ENCODE data around the gene VPS13C. TPM values are rescaled to one million over a fixed set of nuclear protein-coding genes. Genes with fewer than 3 reads are reported as not detected.

The VPS13C gene
- total RNA-seq, 1 donor from 2014 or later, result 33.6 TPM

DNA sequence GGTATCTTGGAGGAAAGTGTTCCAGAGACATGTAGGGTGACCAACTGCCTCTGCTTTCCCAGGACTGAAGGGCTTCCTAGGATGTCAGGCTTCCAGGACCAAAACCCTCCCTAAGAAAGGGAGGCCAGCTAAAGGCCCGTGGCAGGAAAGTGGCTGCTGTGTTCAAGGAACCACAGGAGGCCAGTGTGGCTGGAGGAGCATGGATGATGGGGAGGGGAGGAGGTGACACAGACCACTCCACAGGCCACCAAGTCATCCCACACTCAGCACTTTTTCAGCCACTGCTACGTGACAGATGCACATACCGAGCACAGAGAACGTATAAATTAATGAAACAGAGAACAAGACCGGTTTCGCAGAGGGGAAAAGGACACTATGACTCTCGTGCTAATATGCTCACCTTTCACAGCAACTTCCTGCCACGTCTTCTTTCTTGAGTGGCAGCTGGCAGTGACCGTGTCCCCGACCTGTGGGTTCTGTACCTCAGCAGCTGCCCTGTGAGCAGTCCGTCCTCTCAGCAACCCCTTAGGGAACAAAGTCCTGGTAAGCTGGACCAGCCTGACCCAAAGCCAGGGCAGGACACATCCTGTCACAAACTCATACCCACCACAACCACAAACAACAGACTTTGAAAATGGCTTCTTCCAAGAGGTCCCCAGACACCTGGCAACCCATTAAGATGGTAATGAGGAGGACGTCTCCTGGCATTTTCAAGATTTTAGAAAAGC, 244.7 kb downstream of the VPS13C start:
- TF ChIP-seq, protein P1, sequence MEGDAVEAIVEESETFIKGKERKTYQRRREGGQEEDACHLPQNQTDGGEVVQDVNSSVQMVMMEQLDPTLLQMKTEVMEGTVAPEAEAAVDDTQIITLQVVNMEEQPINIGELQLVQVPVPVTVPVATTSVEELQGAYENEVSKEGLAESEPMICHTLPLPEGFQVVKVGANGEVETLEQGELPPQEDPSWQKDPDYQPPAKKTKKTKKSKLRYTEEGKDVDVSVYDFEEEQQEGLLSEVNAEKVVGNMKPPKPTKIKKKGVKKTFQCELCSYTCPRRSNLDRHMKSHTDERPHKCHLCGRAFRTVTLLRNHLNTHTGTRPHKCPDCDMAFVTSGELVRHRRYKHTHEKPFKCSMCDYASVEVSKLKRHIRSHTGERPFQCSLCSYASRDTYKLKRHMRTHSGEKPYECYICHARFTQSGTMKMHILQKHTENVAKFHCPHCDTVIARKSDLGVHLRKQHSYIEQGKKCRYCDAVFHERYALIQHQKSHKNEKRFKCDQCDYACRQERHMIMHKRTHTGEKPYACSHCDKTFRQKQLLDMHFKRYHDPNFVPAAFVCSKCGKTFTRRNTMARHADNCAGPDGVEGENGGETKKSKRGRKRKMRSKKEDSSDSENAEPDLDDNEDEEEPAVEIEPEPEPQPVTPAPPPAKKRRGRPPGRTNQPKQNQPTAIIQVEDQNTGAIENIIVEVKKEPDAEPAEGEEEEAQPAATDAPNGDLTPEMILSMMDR (IDR thresholded peaks at IDR 0.05), result no peak
- no peak overlapping the region for H3K4me3 ChIP-seq
- no peaks in the 10 kb centered on the region for H3K4me1 ChIP-seq
- intact Hi-C loops (cut with DNase I), result no loop called here
- H3K9me3 ChIP-seq, result no peaks in the 10 kb centered on the region
- H3K27me3 ChIP-seq, result no peaks in the 10 kb centered on the region
- peak in 1 of 2 donors; percentile 27 for DNase-seq (ENCODE audit: low spot score in 2 of 2)
- H3K36me3 ChIP-seq, result no peaks in the 10 kb centered on the region
- no peak overlapping the region for H3K27ac ChIP-seq

GRCh38 chr15:61812476-61812875, 247.8 kb downstream of the VPS13C start:
- no peak for DNase-seq (ENCODE audit: low spot score in 2 of 2)
- intact Hi-C loops (cut with DNase I), result no loop called here
- Histone ChIP-seq H3K4me1 (no peaks in the 10 kb centered on the region), H3K27me3 (no peaks in the 10 kb centered on the region), H3K36me3 (no peaks in the 10 kb centered on the region), H3K9me3 (no peaks in the 10 kb centered on the region), H3K4me3 (no peak overlapping the region), H3K27ac (no peak overlapping the region)
- TF ChIP-seq, protein P1 (IDR thresholded peaks at IDR 0.05), result no peak

DNA sequence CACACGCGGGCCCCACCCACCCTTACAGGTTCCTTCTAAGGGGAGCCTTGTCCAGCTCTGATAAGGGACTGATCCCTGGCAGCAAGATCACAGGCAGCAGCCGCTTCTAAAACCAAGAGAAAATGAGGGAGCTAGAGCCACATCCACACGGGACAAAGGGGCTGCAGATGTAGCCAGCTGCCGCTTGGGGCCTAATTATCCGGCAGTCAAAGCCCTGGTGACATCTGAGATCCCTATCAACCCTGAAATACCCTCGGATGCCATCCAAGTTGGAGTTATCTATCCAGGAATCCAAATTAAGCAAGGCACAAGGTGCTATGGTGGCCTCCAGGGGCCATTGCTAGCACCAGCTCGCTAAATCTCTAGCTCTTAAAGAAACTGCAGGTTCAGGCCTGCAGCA, 248.3 kb downstream of the VPS13C start:
- intact Hi-C loops (cut with DNase I), result no loop called here
- Histone ChIP-seq H3K27me3 (no peaks in the 10 kb centered on the region), H3K9me3 (no peaks in the 10 kb centered on the region), H3K4me1 (no peaks in the 10 kb centered on the region), H3K4me3 (no peak overlapping the region), H3K27ac (no peak overlapping the region), H3K36me3 (no peaks in the 10 kb centered on the region)
- TF ChIP-seq, protein P1 (IDR thresholded peaks at IDR 0.05), result no peak
- peak in 1 of 2 donors; percentile 22 for DNase-seq (ENCODE audit: low spot score in 2 of 2)

DNA sequence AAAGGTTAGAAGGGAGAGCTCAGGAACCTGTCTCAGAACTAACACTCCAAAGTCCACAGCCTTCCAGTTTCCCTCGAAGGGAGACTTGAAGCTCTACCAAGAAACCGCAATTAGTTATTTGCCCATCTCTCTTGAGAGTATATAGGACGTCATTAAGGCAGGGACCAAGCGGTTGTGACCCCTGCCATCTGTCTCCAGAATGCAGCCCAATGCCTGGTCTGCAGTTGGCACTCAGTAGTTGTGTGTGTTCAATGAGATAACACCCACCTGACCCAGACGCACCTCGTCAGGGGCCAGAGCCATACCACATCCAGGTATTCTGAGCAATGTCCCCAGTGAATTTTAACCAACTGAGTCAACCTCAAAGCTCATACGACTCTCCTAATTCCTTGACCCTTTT, 251.0 kb downstream of the VPS13C start:
- no peaks in the 10 kb centered on the region for H3K9me3 ChIP-seq
- no peak overlapping the region for H3K27ac ChIP-seq
- no peaks in the 10 kb centered on the region for H3K36me3 ChIP-seq
- H3K27me3 ChIP-seq, result no peaks in the 10 kb centered on the region
- H3K4me3 ChIP-seq, result no peak overlapping the region
- DNase-seq (ENCODE audit: low spot score in 2 of 2), result no peak
- TF ChIP-seq, protein P1 (IDR thresholded peaks at IDR 0.05), result no peak
- intact Hi-C loops (cut with DNase I), result no loop called here
- no peaks in the 10 kb centered on the region for H3K4me1 ChIP-seq

DNA sequence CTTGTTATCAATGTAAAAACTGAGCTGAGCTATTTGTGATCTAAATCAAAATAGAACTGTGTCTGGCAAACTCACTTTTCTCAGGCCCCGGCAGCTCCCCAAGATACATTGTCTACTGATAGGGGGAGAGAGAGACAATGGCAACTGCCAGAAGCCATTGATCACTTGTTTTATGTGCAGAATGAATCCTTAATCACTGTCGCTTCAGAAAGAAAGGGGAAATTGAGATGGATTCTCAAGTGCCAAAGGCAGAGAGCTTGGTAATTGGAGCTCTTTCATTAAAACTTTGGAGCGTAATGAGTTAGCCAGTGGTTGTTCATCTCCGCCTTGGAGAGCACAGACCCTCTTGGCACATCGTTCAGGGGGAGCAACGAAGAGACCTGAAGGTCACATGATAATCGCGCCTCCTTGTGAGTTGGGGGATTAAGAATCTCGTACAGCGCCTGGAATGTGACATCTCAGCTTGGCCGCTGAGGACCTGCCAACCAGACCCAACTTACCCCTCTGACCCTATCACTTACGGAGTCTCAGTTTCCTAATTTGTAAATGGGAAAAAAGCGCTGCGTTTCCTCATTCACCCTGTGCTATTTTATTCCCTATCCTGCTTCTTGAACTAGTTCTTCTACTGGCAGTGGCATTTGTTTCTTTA, 252.8 kb downstream of the VPS13C start:
- intact Hi-C loops (cut with DNase I), result no loop called here
- H3K27ac ChIP-seq, result no peak overlapping the region
- H3K36me3 ChIP-seq, result no peaks in the 10 kb centered on the region
- TF ChIP-seq, protein P1 (IDR thresholded peaks at IDR 0.05), result no peak
- H3K4me3 ChIP-seq, result no peak overlapping the region
- DNase-seq (ENCODE audit: low spot score in 2 of 2), result no peak
- no peaks in the 10 kb centered on the region for H3K9me3 ChIP-seq
- no peaks in the 10 kb centered on the region for H3K27me3 ChIP-seq
- H3K4me1 ChIP-seq, result no peaks in the 10 kb centered on the region

Other genes with a start within 250 kb of the VPS13C start
- gene C2CD4A, start 6.5 kb upstream of the VPS13C start, total RNA-seq, result not detected
- 100 TPM for gene C2CD4B, start 104.8 kb upstream of the VPS13C start, total RNA-seq

Data from ascending aorta (tissue), 2 donors.